A549 (cell line): ENCODE results near the gene BNIP3.

Experiments used
- BHLHE40 ChIP-seq: IDR thresholded peaks from 2 replicates; pipeline ENCODE4 v1.6.1; 2012; ENCODE audit warnings: low read depth, low read length, inconsistent platforms
- CTCF ChIP-seq: fragments of >200 bp; sonication (Bioruptor Twin); formaldehyde crosslinking; IDR thresholded peaks from 3 replicates; pipeline ENCODE4 v1.5.1; 2016
- ELK1 ChIP-seq: fragments of 150-350 bp; IDR thresholded peaks from 2 replicates; pipeline ENCODE4 v1.6.1; 2014; ENCODE audit warnings: low read depth, mild to moderate bottlenecking, low read length
- EP300 ChIP-seq, 2 experiments: fragments of >200 bp; sonication (Bioruptor Twin); formaldehyde crosslinking; IDR thresholded peaks; 2 replicates in 1 of 2; 3 replicates in 1 of 2; pipeline ENCODE4 v1.6.1; 2016 to 2017
- MYC ChIP-seq: IDR thresholded peaks from 2 replicates; pipeline ENCODE4 v1.6.1; 2012; ENCODE audit warnings: mild to moderate bottlenecking, inconsistent platforms, low read length, improper control_type of control experiment, borderline replicate concordance
- POLR2A ChIP-seq: IDR thresholded peaks from 2 replicates; pipeline ENCODE4 v1.6.1; 2012; ENCODE audit warnings: mild to moderate bottlenecking, low read length
- SREBF2 ChIP-seq: fragments of 450-650 bp; IDR thresholded peaks from 2 replicates; pipeline ENCODE4 v1.6.1; 2014; ENCODE audit warnings: mild to moderate bottlenecking, moderate library complexity

GRCh38 chr10:131926253-131926652 is 55.5 kb downstream of the BNIP3 start:
- TF ChIP-seq CTCF: no peak
- no peak for TF ChIP-seq ELK1
- TF ChIP-seq SREBF2: no peak
- no peak for TF ChIP-seq POLR2A
- no peak for TF ChIP-seq BHLHE40
- no peak for TF ChIP-seq EP300 (IDR thresholded peaks at IDR 0.05)
- no peak for TF ChIP-seq MYC
